Loucy (cell line): ENCODE measurements around the gene SUPT3H.

Source experiments
- EZH2phosphoT487 ChIP-seq: fragments of 200-600 bp; IDR thresholded peaks from 2 replicates; pipeline ENCODE4 v1.6.1; 2018; ENCODE audit warnings: antibody characterized with exemption, mild to moderate bottlenecking, moderate library complexity, borderline replicate concordance
- TF ChIP-seq, protein P1 (sequence below): fragments of 200-600 bp; sonication (generic); conservative IDR thresholded peaks from 2 replicates; pipeline ENCODE4 v1.5.1; 2014; ENCODE audit warnings: mild to moderate bottlenecking, antibody characterized with exemption, low read length

DNA sequence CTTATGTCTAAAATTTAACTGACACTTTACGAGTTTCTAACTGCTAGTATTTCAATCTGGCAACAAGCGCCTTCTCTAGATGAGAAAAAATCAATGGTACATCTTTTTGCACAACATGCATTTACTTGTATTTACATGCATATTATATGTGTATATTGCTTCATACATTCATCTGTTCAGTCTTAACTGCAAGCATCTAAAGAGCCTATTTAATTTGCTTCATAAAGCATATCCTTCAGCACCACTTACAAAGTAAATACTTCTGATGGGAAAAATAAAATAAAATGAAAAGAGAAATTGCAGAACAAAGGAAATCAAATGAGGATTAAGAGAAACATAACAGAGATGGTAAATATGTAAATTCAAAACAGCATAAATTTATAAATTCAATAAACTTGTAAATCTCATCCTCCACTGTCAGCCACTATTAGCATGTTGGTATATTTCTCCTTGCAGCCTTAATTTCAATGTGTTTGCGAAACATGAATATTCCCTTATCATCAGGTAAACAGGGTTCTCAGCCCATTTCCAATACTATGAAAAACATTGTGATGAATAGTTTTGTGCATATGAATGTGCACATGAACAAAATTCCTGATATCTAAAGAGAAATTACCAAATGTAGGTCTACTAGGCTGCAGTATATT lies 382.1 kb downstream of the SUPT3H start:
- TF ChIP-seq, protein P1, sequence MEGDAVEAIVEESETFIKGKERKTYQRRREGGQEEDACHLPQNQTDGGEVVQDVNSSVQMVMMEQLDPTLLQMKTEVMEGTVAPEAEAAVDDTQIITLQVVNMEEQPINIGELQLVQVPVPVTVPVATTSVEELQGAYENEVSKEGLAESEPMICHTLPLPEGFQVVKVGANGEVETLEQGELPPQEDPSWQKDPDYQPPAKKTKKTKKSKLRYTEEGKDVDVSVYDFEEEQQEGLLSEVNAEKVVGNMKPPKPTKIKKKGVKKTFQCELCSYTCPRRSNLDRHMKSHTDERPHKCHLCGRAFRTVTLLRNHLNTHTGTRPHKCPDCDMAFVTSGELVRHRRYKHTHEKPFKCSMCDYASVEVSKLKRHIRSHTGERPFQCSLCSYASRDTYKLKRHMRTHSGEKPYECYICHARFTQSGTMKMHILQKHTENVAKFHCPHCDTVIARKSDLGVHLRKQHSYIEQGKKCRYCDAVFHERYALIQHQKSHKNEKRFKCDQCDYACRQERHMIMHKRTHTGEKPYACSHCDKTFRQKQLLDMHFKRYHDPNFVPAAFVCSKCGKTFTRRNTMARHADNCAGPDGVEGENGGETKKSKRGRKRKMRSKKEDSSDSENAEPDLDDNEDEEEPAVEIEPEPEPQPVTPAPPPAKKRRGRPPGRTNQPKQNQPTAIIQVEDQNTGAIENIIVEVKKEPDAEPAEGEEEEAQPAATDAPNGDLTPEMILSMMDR = no peak
- TF ChIP-seq EZH2phosphoT487 = no peak
